DOHH2 (cell line): ENCODE measurements around the gene EPB41.
"Not testable (repeated sequence)": the region's sequence is repeated elsewhere in the genome, so short reads cannot be mapped to it uniquely, and the experiment has no call there.

Source experiments
- CTCF ChIP-seq: fragments of 200-600 bp; sonication (generic); IDR thresholded peaks from one replicate; pipeline ENCODE4 v1.5.1; 2014; ENCODE audit warnings: antibody characterized with exemption, mild to moderate bottlenecking, low read depth, low read length; ENCODE audit not compliant: poor library complexity, severe bottlenecking
- EZH2phosphoT487 ChIP-seq: fragments of 200-600 bp; sonication (generic); IDR thresholded peaks from 2 replicates; pipeline ENCODE4 v1.6.1; 2017; ENCODE audit warnings: borderline replicate concordance, mild to moderate bottlenecking, antibody characterized with exemption, low read length, moderate library complexity, mixed read lengths

- not testable (repeated sequence) for TF ChIP-seq CTCF, EZH2phosphoT487
These were observed 216.7 kb downstream of the EPB41 start for GRCh38 chr1:29131056-29131455.
